GM12892 (cell line): ENCODE data around the gene PCDH20.

Experiments used
- POLR2A ChIP-seq: IDR thresholded peaks from 2 replicates; pipeline ENCODE4 v1.6.1; 2011; ENCODE audit warnings: low read depth, low read length, control low read depth
- POLR2AphosphoS5 ChIP-seq: IDR thresholded peaks from 2 replicates; pipeline ENCODE4 v1.6.1; 2011; ENCODE audit warnings: low read depth, low read length, control low read depth
- TAF1 ChIP-seq: IDR thresholded peaks from 2 replicates; pipeline ENCODE4 v1.6.1; 2011; ENCODE audit warnings: low read depth, mild to moderate bottlenecking, control low read depth, low read length, borderline replicate concordance

GRCh38 chr13:61413572-61414535 lies 1.8 kb downstream of the PCDH20 start:
- no peak for TF ChIP-seq POLR2A
- no peak for TF ChIP-seq POLR2AphosphoS5
- TF ChIP-seq TAF1, result no peak
